Neural cell (in vitro differentiated cells): Measurements from ENCODE around the gene IL3. TPM values are rescaled to one million over a fixed set of nuclear protein-coding genes. Genes with fewer than 3 reads are reported as not detected.

Source experiments
- H2AFZ ChIP-seq: fragments of 200-600, 300-800 bp; sonication (generic), shearing (Covaris generic); 2 replicates; pipeline ENCODE4 v1.6.0; 2014; ENCODE audit warnings: low read depth, mild to moderate bottlenecking, antibody characterized with exemption, low read length, moderate library complexity
- H3F3A ChIP-seq: fragments of 200-600 bp; shearing (Covaris generic); 2 replicates; pipeline ENCODE4 v1.6.1; 2016; ENCODE audit warnings: mild to moderate bottlenecking, moderate library complexity, mixed read lengths, antibody characterized with exemption, low read length; ENCODE audit not compliant: insufficient read depth, poor library complexity, severe bottlenecking
- H3K27ac ChIP-seq: fragments of 200-600, 300-800 bp; sonication (generic), shearing (Covaris generic); 2 replicates; pipeline ENCODE4 v1.5.1; 2014; ENCODE audit warnings: mild to moderate bottlenecking, low read length, moderate library complexity
- H3K27me3 ChIP-seq: fragments of 300-800, 200-600 bp; sonication (generic), shearing (Covaris generic); 2 replicates; pipeline ENCODE4 v1.6.0; 2014; ENCODE audit warnings: mild to moderate bottlenecking, low read depth, low read length, moderate library complexity; ENCODE audit not compliant: insufficient read depth
- H3K36me3 ChIP-seq: fragments of 300-800, 200-600 bp; sonication (generic), shearing (Covaris generic); 2 replicates; pipeline ENCODE4 v1.5.1; 2014; ENCODE audit warnings: mild to moderate bottlenecking, antibody characterized with exemption, low read length, moderate library complexity; ENCODE audit not compliant: insufficient read depth
- H3K4me2 ChIP-seq: fragments of 300-800, 200-600 bp; sonication (generic), shearing (Covaris generic); 2 replicates; pipeline ENCODE4 v1.6.0; 2014; ENCODE audit warnings: mild to moderate bottlenecking, low read length
- H3K4me3 ChIP-seq: fragments of 300-800, 200-600 bp; sonication (generic), shearing (Covaris generic); 2 replicates; pipeline ENCODE4 v1.5.1; 2014; ENCODE audit warnings: mild to moderate bottlenecking, low read length, moderate library complexity
- H3K79me2 ChIP-seq: fragments of 200-600 bp; shearing (Covaris generic); replicated peaks from 2 replicates; pipeline ENCODE4 v1.6.0; 2014; ENCODE audit warnings: mild to moderate bottlenecking, low read length, moderate library complexity; ENCODE audit not compliant: insufficient read depth
- H3K9ac ChIP-seq: fragments of 300-800, 200-600 bp; sonication (generic), shearing (Covaris generic); 2 replicates; pipeline ENCODE4 v1.6.1; 2016; ENCODE audit warnings: mild to moderate bottlenecking, low read length, mixed read lengths
- H3K9me2 ChIP-seq: fragments of 200-600 bp; shearing (Covaris generic); 2 replicates; pipeline ENCODE4 v1.6.1; 2016; ENCODE audit warnings: mild to moderate bottlenecking, low read length, mixed read lengths; ENCODE audit not compliant: insufficient read depth
- H3K9me3 ChIP-seq: fragments of 200-600, 300-800 bp; sonication (generic), shearing (Covaris generic); 2 replicates; pipeline ENCODE4 v1.6.1; 2016; ENCODE audit warnings: mild to moderate bottlenecking, mixed run types, low read length, moderate library complexity, mixed read lengths
- H4K20me1 ChIP-seq: fragments of 200-600 bp; shearing (Covaris generic); 2 replicates; pipeline ENCODE4 v1.6.1; 2016; ENCODE audit warnings: mild to moderate bottlenecking, mixed run types; ENCODE audit not compliant: insufficient read depth
- EP300 ChIP-seq: fragments of 450-650 bp; conservative IDR thresholded peaks from 2 replicates; pipeline ENCODE4 v1.6.1; 2014; ENCODE audit warnings: antibody characterized with exemption, mild to moderate bottlenecking, moderate library complexity; ENCODE audit not compliant: poor library complexity, severe bottlenecking
- EZH2 ChIP-seq: fragments of 200-600, 300-800 bp; shearing (Covaris generic), sonication (generic); IDR thresholded peaks from 2 replicates; pipeline ENCODE4 v1.6.1; 2014; ENCODE audit warnings: antibody characterized with exemption, low read length, borderline replicate concordance, mild to moderate bottlenecking; ENCODE audit not compliant: insufficient read depth, poor library complexity, severe bottlenecking
- MXI1 ChIP-seq: fragments of 450-650 bp; conservative IDR thresholded peaks from 2 replicates; pipeline ENCODE4 v1.6.1; 2014; ENCODE audit warnings: antibody characterized with exemption, mild to moderate bottlenecking; ENCODE audit not compliant: poor library complexity, severe bottlenecking
- POLR2AphosphoS5 ChIP-seq: IDR thresholded peaks from 2 replicates; pipeline ENCODE4 v1.6.1; 2012
- RAD21 ChIP-seq: fragments of 450-650 bp; conservative IDR thresholded peaks from 2 replicates; pipeline ENCODE4 v1.6.1; 2014; ENCODE audit warnings: antibody characterized with exemption, mild to moderate bottlenecking, moderate library complexity
- SMC3 ChIP-seq: fragments of 450-650 bp; conservative IDR thresholded peaks from 2 replicates; pipeline ENCODE4 v1.6.1; 2014; ENCODE audit warnings: antibody characterized with exemption, mild to moderate bottlenecking, moderate library complexity; ENCODE audit not compliant: poor library complexity
- TAF1 ChIP-seq: IDR thresholded peaks from 2 replicates; pipeline ENCODE4 v1.6.1; 2012; ENCODE audit warnings: low read depth
- polyA plus RNA-seq: library from polyadenylated mRNA; depleted of rRNA; stranded (reverse); fragments of >200 nt; gene quantifications from 2 replicates; pipeline ENCODE4 v1.2.3, GENCODE V29; 2014
- TF ChIP-seq, protein P1 (sequence below): IDR thresholded peaks from 2 replicates; pipeline ENCODE4 v1.6.1; 2012; ENCODE audit warnings: borderline replicate concordance
- TF ChIP-seq, protein P2 (sequence below): fragments of 450-650 bp; IDR thresholded peaks from 2 replicates; pipeline ENCODE4 v1.5.1; 2014; ENCODE audit warnings: antibody characterized with exemption, mild to moderate bottlenecking, moderate library complexity; ENCODE audit not compliant: poor library complexity, severe bottlenecking

The IL3 gene
- polyA plus RNA-seq, 1 donor from 2014 or later, result not detected

DNA sequence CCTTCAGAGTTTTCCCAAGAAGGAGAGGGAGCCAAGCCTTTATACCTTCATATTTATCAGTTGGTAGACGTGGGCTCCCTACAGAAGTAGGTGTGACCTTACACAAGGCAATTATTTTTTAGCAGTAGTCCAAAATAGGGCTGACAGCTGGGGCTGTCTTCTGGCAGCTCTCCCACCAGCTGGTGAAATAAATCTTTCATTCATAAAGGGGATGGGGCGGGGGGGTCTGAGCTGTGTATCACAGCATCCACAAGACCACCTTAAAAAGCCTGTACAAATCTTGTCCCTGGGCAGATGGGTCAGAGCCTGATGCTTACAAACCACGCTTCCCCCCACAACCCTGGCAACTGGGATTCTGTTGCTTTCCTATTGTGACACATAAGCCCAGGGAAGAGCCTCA is 32.8 kb downstream of the IL3 start:
- Histone ChIP-seq H3K27ac (no peak overlapping the region), H3K9ac (no peak overlapping the region), H3K9me2 (no peaks in the 10 kb centered on the region), H3K79me2 (no peaks in the 10 kb centered on the region), H2AFZ (no peak overlapping the region), H3K4me2 (no peak overlapping the region), H3K36me3 (no peaks in the 10 kb centered on the region), H3K27me3 (no peaks in the 10 kb centered on the region), H4K20me1 (no peaks in the 10 kb centered on the region), H3F3A (peaks cover 2% of the 10 kb centered on the region), H3K4me3 (no peak overlapping the region), H3K9me3 (no peaks in the 10 kb centered on the region)
- TF ChIP-seq, protein P1, sequence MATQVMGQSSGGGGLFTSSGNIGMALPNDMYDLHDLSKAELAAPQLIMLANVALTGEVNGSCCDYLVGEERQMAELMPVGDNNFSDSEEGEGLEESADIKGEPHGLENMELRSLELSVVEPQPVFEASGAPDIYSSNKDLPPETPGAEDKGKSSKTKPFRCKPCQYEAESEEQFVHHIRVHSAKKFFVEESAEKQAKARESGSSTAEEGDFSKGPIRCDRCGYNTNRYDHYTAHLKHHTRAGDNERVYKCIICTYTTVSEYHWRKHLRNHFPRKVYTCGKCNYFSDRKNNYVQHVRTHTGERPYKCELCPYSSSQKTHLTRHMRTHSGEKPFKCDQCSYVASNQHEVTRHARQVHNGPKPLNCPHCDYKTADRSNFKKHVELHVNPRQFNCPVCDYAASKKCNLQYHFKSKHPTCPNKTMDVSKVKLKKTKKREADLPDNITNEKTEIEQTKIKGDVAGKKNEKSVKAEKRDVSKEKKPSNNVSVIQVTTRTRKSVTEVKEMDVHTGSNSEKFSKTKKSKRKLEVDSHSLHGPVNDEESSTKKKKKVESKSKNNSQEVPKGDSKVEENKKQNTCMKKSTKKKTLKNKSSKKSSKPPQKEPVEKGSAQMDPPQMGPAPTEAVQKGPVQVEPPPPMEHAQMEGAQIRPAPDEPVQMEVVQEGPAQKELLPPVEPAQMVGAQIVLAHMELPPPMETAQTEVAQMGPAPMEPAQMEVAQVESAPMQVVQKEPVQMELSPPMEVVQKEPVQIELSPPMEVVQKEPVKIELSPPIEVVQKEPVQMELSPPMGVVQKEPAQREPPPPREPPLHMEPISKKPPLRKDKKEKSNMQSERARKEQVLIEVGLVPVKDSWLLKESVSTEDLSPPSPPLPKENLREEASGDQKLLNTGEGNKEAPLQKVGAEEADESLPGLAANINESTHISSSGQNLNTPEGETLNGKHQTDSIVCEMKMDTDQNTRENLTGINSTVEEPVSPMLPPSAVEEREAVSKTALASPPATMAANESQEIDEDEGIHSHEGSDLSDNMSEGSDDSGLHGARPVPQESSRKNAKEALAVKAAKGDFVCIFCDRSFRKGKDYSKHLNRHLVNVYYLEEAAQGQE, result no peak
- no peak for TF ChIP-seq POLR2AphosphoS5
- no peak for TF ChIP-seq SMC3
- TF ChIP-seq EZH2, result no peak
- TF ChIP-seq MXI1, result no peak
- TF ChIP-seq TAF1, result no peak
- TF ChIP-seq EP300, result no peak
- no peak for TF ChIP-seq RAD21
- TF ChIP-seq, protein P2, sequence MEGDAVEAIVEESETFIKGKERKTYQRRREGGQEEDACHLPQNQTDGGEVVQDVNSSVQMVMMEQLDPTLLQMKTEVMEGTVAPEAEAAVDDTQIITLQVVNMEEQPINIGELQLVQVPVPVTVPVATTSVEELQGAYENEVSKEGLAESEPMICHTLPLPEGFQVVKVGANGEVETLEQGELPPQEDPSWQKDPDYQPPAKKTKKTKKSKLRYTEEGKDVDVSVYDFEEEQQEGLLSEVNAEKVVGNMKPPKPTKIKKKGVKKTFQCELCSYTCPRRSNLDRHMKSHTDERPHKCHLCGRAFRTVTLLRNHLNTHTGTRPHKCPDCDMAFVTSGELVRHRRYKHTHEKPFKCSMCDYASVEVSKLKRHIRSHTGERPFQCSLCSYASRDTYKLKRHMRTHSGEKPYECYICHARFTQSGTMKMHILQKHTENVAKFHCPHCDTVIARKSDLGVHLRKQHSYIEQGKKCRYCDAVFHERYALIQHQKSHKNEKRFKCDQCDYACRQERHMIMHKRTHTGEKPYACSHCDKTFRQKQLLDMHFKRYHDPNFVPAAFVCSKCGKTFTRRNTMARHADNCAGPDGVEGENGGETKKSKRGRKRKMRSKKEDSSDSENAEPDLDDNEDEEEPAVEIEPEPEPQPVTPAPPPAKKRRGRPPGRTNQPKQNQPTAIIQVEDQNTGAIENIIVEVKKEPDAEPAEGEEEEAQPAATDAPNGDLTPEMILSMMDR, result no peak

DNA sequence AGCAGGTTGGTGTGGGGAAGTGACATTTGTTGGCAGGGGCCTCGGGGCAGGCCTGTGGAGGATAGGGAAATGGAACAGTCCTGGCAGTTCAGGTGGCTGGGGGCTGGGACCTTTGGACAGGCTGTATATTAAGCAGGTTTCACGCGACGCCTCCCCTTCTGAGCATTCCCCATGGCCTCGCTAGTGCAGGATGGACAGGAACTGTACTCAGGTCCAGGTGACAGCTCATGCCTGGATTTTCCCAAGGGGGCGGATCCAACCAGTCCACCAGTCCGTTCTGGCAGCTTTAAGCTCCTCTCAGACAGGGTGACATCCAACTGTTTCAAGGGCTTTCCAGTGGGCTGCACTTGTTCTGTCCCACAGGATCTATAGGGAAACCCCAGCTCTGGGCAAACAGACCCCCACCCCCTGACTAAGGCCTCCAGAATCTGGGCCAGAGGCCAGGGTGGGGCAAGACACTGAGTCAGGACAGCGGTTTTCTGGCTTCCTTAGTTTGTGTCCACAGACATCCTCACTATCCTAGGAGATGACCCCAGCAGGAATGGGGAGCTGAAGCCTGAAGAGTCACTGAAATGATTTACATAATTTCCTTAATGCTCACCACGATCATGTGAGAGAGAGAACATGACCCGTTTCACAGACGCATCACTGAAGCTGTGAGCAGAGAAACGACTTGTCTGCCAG is 34.1 kb downstream of the IL3 start:
- H3K4me3 ChIP-seq, result no peak overlapping the region
- no peaks in the 10 kb centered on the region for H4K20me1 ChIP-seq
- TF ChIP-seq POLR2AphosphoS5 (no peak), RAD21 (no peak), TAF1 (no peak), EZH2 (no peak), EP300 (no peak)
- TF ChIP-seq, protein P2, result no peak
- TF ChIP-seq, protein P1, result no peak
- no peaks in the 10 kb centered on the region for H3K36me3 ChIP-seq
- H3K4me2 ChIP-seq, result no peak overlapping the region
- H3K9ac ChIP-seq, result no peak overlapping the region
- no peak overlapping the region for H3K27ac ChIP-seq
- no peaks in the 10 kb centered on the region for H3K27me3 ChIP-seq
- no peaks in the 10 kb centered on the region for H3K9me3 ChIP-seq
- no peaks in the 10 kb centered on the region for H3K79me2 ChIP-seq
- no peak overlapping the region for H2AFZ ChIP-seq
- peaks cover 9% of the 10 kb centered on the region for H3F3A ChIP-seq
- no peaks in the 10 kb centered on the region for H3K9me2 ChIP-seq
